ENCODE measurements around the gene TM7SF2. TPM values are rescaled to one million over a fixed set of nuclear protein-coding genes. Genes with fewer than 3 reads are reported as not detected.

The TM7SF2 gene
- total RNA-seq, 4 donors from 2014 or later, result 20.0 to 99.4 (median 53.5) TPM

DNA sequence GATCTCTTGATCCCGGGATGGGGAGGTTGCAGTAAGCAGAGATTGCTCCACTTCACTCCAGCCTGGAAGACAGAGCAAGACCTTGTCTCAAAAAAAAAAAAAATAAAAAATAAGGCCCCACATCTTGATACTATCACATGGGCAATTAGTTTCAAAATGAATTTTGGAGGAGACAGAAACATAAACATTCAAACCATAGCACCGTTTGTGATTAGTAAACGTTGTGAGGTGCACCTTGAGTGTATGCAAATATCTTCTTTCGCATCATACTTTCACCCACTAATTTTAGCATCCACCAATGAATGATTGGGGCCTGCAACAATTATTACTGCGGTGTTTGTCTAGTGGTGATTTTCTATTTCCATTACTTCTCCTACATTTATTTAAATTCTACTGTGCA is 47.3 kb downstream of the TM7SF2 start:
- no peak for DNase-seq
- H3K4me1 ChIP-seq, result no peaks in the 10 kb centered on the region
- H3K9me3 ChIP-seq, result no peaks in the 10 kb centered on the region
- 75 to 78% methylated on average over 5 of the region's 5 CpGs for WGBS, 2 donors
- no peak overlapping the region for H3K4me3 ChIP-seq (replicated peaks in 1 of 3)
- no peaks in the 10 kb centered on the region for H3K27me3 ChIP-seq
- TF ChIP-seq, protein P1, sequence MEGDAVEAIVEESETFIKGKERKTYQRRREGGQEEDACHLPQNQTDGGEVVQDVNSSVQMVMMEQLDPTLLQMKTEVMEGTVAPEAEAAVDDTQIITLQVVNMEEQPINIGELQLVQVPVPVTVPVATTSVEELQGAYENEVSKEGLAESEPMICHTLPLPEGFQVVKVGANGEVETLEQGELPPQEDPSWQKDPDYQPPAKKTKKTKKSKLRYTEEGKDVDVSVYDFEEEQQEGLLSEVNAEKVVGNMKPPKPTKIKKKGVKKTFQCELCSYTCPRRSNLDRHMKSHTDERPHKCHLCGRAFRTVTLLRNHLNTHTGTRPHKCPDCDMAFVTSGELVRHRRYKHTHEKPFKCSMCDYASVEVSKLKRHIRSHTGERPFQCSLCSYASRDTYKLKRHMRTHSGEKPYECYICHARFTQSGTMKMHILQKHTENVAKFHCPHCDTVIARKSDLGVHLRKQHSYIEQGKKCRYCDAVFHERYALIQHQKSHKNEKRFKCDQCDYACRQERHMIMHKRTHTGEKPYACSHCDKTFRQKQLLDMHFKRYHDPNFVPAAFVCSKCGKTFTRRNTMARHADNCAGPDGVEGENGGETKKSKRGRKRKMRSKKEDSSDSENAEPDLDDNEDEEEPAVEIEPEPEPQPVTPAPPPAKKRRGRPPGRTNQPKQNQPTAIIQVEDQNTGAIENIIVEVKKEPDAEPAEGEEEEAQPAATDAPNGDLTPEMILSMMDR (IDR thresholded peaks at IDR 0.05), result no peak
- no peak for TF ChIP-seq POLR2A (IDR thresholded peaks at IDR 0.05)
- H3K36me3 ChIP-seq, result no peaks in the 10 kb centered on the region
- H3K27ac ChIP-seq, result no peak overlapping the region
- intact Hi-C loops (cut with DNase I), result no loop called here

DNA sequence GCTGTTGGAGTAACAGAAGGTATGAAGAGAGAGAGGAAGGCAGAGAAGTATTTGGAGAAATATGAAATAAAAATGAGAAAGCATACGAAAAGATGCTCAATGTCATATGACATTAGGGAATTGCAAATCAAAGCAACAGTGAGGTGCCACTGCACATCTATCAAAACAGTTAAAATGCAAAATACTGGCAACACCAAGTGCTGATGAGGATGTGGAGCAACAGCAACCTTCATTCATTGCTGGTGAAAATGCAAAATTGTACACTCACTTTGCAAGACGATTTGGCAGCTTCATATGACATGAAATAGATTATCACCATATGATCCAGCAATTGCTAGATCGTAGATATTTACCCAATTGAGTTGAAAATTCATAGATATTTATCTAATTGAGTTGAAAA is 49.0 kb downstream of the TM7SF2 start:
- no peaks in the 10 kb centered on the region for H3K4me1 ChIP-seq
- H3K36me3 ChIP-seq, result no peaks in the 10 kb centered on the region
- no peaks in the 10 kb centered on the region for H3K27me3 ChIP-seq
- intact Hi-C loops (cut with DNase I), result no loop called here
- WGBS, 2 donors, result 80 to 82% methylated on average over 3 of the region's 3 CpGs
- H3K9me3 ChIP-seq, result no peaks in the 10 kb centered on the region
- no peak for TF ChIP-seq POLR2A (IDR thresholded peaks at IDR 0.05)
- TF ChIP-seq, protein P1 (IDR thresholded peaks at IDR 0.05), result no peak
- H3K27ac ChIP-seq, result no peak overlapping the region
- no peak for DNase-seq
- H3K4me3 ChIP-seq (replicated peaks in 1 of 3), result no peak overlapping the region

DNA sequence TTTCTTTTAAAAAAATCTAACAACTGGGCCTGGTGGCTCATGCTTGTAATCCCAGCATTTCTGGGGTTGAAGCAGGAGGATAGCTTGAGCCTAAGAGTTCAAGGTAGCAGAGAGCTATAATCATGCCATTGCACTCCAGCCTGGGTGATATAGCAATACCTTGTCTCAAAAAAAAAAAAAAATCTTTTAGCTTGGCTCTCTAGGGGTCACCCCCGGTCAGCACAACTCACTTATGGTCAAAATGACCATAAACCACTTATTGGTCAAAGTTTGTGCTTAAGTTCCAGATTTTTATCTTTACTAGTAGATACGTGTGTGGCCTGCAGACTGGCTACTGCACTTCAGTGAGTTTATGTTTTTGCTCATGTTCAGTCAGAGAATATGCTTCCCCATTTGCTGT is 52.0 kb downstream of the TM7SF2 start:
- TF ChIP-seq, protein P1 (IDR thresholded peaks at IDR 0.05), result no peak
- TF ChIP-seq POLR2A (IDR thresholded peaks at IDR 0.05), result no peak
- Histone ChIP-seq H3K36me3 (no peaks in the 10 kb centered on the region), H3K27ac (no peak overlapping the region), H3K27me3 (no peaks in the 10 kb centered on the region), H3K4me1 (no peaks in the 10 kb centered on the region), H3K9me3 (no peaks in the 10 kb centered on the region), H3K4me3 (replicated peaks in 1 of 3) (no peak overlapping the region)
- intact Hi-C loops (cut with DNase I), result no loop called here
- 79 to 89% methylated on average over 2 of the region's 2 CpGs for WGBS, 2 donors
- DNase-seq, result no peak

Small RNAs within 50 kb of the gene (microRNA-seq; reads per million reads assigned to microRNA genes)
- 1.1 reads per million for gene MIR6751

Small RNAs within 50 kb of the gene (small RNA-seq; reads per million reads assigned to genes)
- not detected for gene HIGD1AP10
- not detected for gene PDCL2P2
- not detected for gene RNU2-23P

Other genes starting within 250 kb of the TM7SF2 start
- 10 to 100 TPM; 53.5 to 90.7 (median 67.4) TPM for gene EHD1, start 233.3 kb upstream of the TM7SF2 start, total RNA-seq
- gene ATG2A, start 194.7 kb upstream of the TM7SF2 start, total RNA-seq, result 10 to 100 TPM; 19.5 to 43.1 (median 36.7) TPM
- 10 to 100 TPM; 14.8 to 30.1 (median 21.7) TPM for gene PPP2R5B, start 187.2 kb upstream of the TM7SF2 start, total RNA-seq
- under 1 TPM in 1 of 4 donors, not detected in 3; 0.94 TPM for gene GPHA2, start 176.0 kb upstream of the TM7SF2 start, total RNA-seq
- gene MAJIN, start 139.8 kb upstream of the TM7SF2 start, total RNA-seq, result under 1 TPM in 1 of 4 donors, not detected in 3; 0.27 TPM
- gene BATF2, start 114.9 kb upstream of the TM7SF2 start, total RNA-seq, result 1 to 10 TPM; 1.2 to 9.1 (median 2.3) TPM
- 100 to 1,000 TPM in 3 of 4 donors, 10 to 100 TPM in 1; 76.6 to 166 (median 119) TPM for gene ARL2, start 97.7 kb upstream of the TM7SF2 start, total RNA-seq
- gene SNX15, start 84.4 kb upstream of the TM7SF2 start, total RNA-seq, result 10 to 100 TPM; 11.6 to 36.4 (median 19.2) TPM
- gene SAC3D1, start 70.7 kb upstream of the TM7SF2 start, total RNA-seq, result 10 to 100 TPM in 1 of 4 donors, 1 to 10 TPM in 3; 2.1 to 13.1 (median 6.0) TPM
- gene NAALADL1, start 53.3 kb upstream of the TM7SF2 start, total RNA-seq, result 10 to 100 TPM in 1 of 4 donors, 1 to 10 TPM in 3; 5.6 to 21.5 (median 6.8) TPM
- 1 to 10 TPM in 1 of 4 donors, under 1 TPM in 2, not detected in 1; 0.71 to 1.8 (median 0.81) TPM for gene CDCA5, start 27.8 kb upstream of the TM7SF2 start, total RNA-seq
- 10 to 100 TPM; 28.3 to 74.4 (median 49.3) TPM for gene ZFPL1, start 27.6 kb upstream of the TM7SF2 start, total RNA-seq
- gene VPS51, start 15.7 kb upstream of the TM7SF2 start, total RNA-seq, result 100 to 1,000 TPM; 222 to 608 (median 469) TPM
- gene ZNHIT2, start 5.8 kb downstream of the TM7SF2 start, total RNA-seq, result 10 to 100 TPM; 17.3 to 38.5 (median 25.9) TPM
- gene FAU, start 10.3 kb downstream of the TM7SF2 start, total RNA-seq, result 1,000 to 10,000 TPM in 1 of 4 donors, 100 to 1,000 TPM in 3; 524 to 2,189 (median 600) TPM
- gene MRPL49, start 10.4 kb downstream of the TM7SF2 start, total RNA-seq, result 100 to 1,000 TPM in 2 of 4 donors, 10 to 100 TPM in 2; 70.9 to 112 (median 91.6) TPM
- gene SYVN1, start 22.6 kb downstream of the TM7SF2 start, total RNA-seq, result 100 to 1,000 TPM in 1 of 4 donors, 10 to 100 TPM in 3; 28.8 to 103 (median 69.7) TPM
- gene SPDYC, start 58.4 kb downstream of the TM7SF2 start, total RNA-seq, result not detected
- gene CAPN1, start 70.1 kb downstream of the TM7SF2 start, total RNA-seq, result 100 to 1,000 TPM; 265 to 519 (median 340) TPM
- gene POLA2, start 150.1 kb downstream of the TM7SF2 start, total RNA-seq, result 10 to 100 TPM in 2 of 4 donors, 1 to 10 TPM in 2; 7.6 to 11.3 (median 10.4) TPM
- 10 to 100 TPM; 20.6 to 35.7 (median 25.2) TPM for gene CDC42EP2, start 203.0 kb downstream of the TM7SF2 start, total RNA-seq
- 10 to 100 TPM; 45.0 to 52.7 (median 48.0) TPM for gene DPF2, start 222.0 kb downstream of the TM7SF2 start, total RNA-seq
- under 1 TPM in 1 of 4 donors, not detected in 3; 0.34 TPM for gene TIGD3, start 242.9 kb downstream of the TM7SF2 start, total RNA-seq